Activated CD8-positive, alpha-beta memory T cell treated with anti-CD3 and anti-CD28 coated beads, Interleukin-2, amount 50 U/mL, for 1 hour (primary cell): Measurements from ENCODE around the gene WDR86.
A peak's percentile ranks its signal among the peaks of the same experiment; 100 is the strongest.

Source experiments
- DNase-seq: peaks from one replicate; pipeline ENCODE4 v3.0.0-alpha.2; 2020; ENCODE audit errors: extremely low read depth

Gene WDR86

GRCh38 chr7:151427705-151428377, 18.0 kb upstream of the WDR86 start:
- DNase-seq: no peak

- DNase-seq: no peak
These were observed 17.3 kb upstream of the WDR86 start for GRCh38 chr7:151426904-151427704.

- no peak for DNase-seq
These were observed 16.6 kb upstream of the WDR86 start for GRCh38 chr7:151426441-151426903.

GRCh38 chr7:151425670-151426440, 16.0 kb upstream of the WDR86 start:
- no peak for DNase-seq

- no peak for DNase-seq
These were observed 15.0 kb upstream of the WDR86 start for GRCh38 chr7:151424799-151425198.

- DNase-seq: no peak
These were observed 14.1 kb upstream of the WDR86 start for GRCh38 chr7:151423936-151424335.

GRCh38 chr7:151423226-151423625, 13.4 kb upstream of the WDR86 start:
- DNase-seq: no peak

GRCh38 chr7:151422212-151422611, 12.4 kb upstream of the WDR86 start:
- no peak for DNase-seq

- no peak for DNase-seq
These were observed 10.3 kb upstream of the WDR86 start for GRCh38 chr7:151420144-151420543.

GRCh38 chr7:151416941-151417315, 7.1 kb upstream of the WDR86 start:
- DNase-seq: no peak

- DNase-seq: no peak
These were observed 6.5 kb upstream of the WDR86 start for GRCh38 chr7:151416112-151416940.

- no peak for DNase-seq
These were observed 5.7 kb upstream of the WDR86 start for GRCh38 chr7:151415375-151416105.

GRCh38 chr7:151413241-151413640, 3.4 kb upstream of the WDR86 start:
- no peak for DNase-seq

- DNase-seq: no peak
These were observed 2.5 kb upstream of the WDR86 start for GRCh38 chr7:151412318-151412717.

GRCh38 chr7:151411551-151411950, 1.7 kb upstream of the WDR86 start:
- no peak for DNase-seq

GRCh38 chr7:151410405-151411390, 860 bp upstream of the WDR86 start:
- DNase-seq: no peak

GRCh38 chr7:151408839-151409666, 785 bp downstream of the WDR86 start:
- DNase-seq: peak; percentile 67

- no peak for DNase-seq
These were observed 1.4 kb downstream of the WDR86 start for GRCh38 chr7:151408498-151408838.
